ENCODE data around the gene GATAD2A.

Gene GATAD2A

GRCh38 chr19:19495614-19496603 is 90.4 kb downstream of the GATAD2A start:
- TF ChIP-seq CTCF (IDR thresholded peaks at IDR 0.05; ENCODE audit: insufficient read depth, missing control alignments): no peak
- FAIRE-seq: no peak
- no peak for DNase-seq (ENCODE audit: insufficient read length, low spot score)

GRCh38 chr19:19498255-19498991 is 92.9 kb downstream of the GATAD2A start:
- no peak for TF ChIP-seq CTCF (IDR thresholded peaks at IDR 0.05; ENCODE audit: insufficient read depth, missing control alignments)
- DNase-seq (ENCODE audit: insufficient read length, low spot score) (no peak), FAIRE-seq (no peak)

GRCh38 chr19:19499272-19499995 is 94.0 kb downstream of the GATAD2A start:
- TF ChIP-seq CTCF (IDR thresholded peaks at IDR 0.05; ENCODE audit: insufficient read depth, missing control alignments): no peak
- FAIRE-seq (no peak), DNase-seq (ENCODE audit: insufficient read length, low spot score) (no peak)

GRCh38 chr19:19500975-19501644 is 95.6 kb downstream of the GATAD2A start:
- TF ChIP-seq CTCF (IDR thresholded peaks at IDR 0.05; ENCODE audit: insufficient read depth, missing control alignments): no peak
- FAIRE-seq: no peak
- no peak for DNase-seq (ENCODE audit: insufficient read length, low spot score)

- FAIRE-seq: no peak
- no peak for DNase-seq (ENCODE audit: insufficient read length, low spot score)
- no peak for TF ChIP-seq CTCF (IDR thresholded peaks at IDR 0.05; ENCODE audit: insufficient read depth, missing control alignments)
Measured at GRCh38 chr19:19501798-19502197, 96.3 kb downstream of the GATAD2A start.

- FAIRE-seq (no peak), DNase-seq (ENCODE audit: insufficient read length, low spot score) (no peak)
- no peak for TF ChIP-seq CTCF (IDR thresholded peaks at IDR 0.05; ENCODE audit: insufficient read depth, missing control alignments)
Measured at GRCh38 chr19:19502281-19502680, 96.8 kb downstream of the GATAD2A start.
